T-helper 1 cell treated with Interleukin-12 subunit alpha and Interleukin-12 subunit beta and Interleukin-4 antibody, amounts not matched to agents 30 ng/mL and 1 ng/mL, for 36 hours (primary cell): ENCODE results near the gene IDS. TPM values are rescaled to one million over a fixed set of nuclear protein-coding genes. Genes with fewer than 3 reads are reported as not detected.

ENCODE experiments used
- intact Hi-C: fragments of 100-400 bp; cut with micrococcal nuclease; formaldehyde crosslinking; loops from one replicate; pipeline ENCODE4 v1.15.1; 2024
- total RNA-seq: library from RNA; stranded (reverse); gene quantifications from 2 replicates; pipeline ENCODE4 v1.2.3, GENCODE V29; 2022

The IDS gene
- total RNA-seq, 1 donor from 2014 or later = 96.6 TPM

DNA sequence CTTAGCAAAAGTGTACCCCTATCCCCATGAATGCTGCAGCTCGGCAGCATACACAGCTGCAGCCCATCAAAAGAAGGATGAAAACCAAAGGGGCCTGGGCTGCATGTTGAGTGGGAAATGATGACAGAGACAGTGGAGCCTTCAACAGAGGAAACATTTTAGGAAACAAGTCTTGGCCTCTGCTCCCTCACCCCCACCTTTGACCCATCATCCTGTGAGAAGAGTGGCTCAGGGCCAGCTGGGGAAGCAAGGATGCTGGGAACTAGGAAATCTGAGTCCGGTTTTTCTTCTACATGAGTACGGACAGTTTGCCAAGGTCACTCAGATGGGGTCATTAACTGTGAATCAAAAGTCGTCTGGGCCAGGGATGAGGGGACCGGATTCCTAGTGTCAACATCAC lies 37.2 kb downstream of the IDS start:
- intact Hi-C loops = no loop called here

- intact Hi-C loops = no loop called here
Observed at GRCh38 chrX:149467461-149467860, 37.6 kb downstream of the IDS start.

DNA sequence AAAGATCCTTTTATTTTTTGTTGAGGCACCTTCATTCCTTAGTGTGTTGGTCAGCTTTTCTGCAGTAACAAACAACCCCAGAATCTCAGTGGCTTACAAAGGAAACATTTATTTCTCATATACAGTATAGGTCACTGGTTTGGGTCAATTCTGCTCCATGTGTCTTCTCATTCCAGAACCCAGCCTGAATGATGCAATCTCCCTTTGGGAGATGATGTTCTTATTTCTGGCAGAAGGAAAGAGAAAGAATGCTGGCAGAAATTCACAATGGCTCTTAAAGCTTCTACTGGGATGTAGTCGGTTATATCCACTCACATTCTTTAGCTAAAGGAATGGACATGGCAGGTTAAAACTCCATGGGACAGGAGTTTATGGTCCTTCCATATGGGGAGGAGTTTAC lies 42.3 kb downstream of the IDS start:
- intact Hi-C loops = no loop called here

- intact Hi-C loops = no loop called here
Observed at GRCh38 chrX:149461746-149462145, 43.4 kb downstream of the IDS start.

DNA sequence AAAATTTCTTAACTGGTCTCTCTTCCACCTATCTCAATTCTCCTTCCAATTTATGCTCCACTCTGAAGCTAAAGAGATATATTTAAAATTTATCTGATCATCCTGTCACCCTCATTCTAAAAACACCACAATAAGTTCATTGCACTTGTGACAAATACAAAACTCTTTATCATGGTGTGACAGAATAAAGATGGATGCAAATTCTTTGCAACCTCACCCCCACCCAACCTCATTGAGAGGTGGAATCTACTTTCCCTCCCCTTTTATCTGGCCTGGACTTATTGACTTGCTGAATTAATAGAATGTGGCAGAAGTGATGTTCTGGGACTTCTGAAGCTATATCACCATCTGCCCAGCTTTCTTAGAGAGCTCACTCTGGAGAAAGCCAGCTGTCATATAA lies 46.5 kb downstream of the IDS start:
- intact Hi-C loops = no loop called here

GRCh38 chrX:149456476-149457245 lies 48.4 kb downstream of the IDS start:
- intact Hi-C loops = no loop called here

GRCh38 chrX:149455934-149456333 lies 49.2 kb downstream of the IDS start:
- intact Hi-C loops = no loop called here

DNA sequence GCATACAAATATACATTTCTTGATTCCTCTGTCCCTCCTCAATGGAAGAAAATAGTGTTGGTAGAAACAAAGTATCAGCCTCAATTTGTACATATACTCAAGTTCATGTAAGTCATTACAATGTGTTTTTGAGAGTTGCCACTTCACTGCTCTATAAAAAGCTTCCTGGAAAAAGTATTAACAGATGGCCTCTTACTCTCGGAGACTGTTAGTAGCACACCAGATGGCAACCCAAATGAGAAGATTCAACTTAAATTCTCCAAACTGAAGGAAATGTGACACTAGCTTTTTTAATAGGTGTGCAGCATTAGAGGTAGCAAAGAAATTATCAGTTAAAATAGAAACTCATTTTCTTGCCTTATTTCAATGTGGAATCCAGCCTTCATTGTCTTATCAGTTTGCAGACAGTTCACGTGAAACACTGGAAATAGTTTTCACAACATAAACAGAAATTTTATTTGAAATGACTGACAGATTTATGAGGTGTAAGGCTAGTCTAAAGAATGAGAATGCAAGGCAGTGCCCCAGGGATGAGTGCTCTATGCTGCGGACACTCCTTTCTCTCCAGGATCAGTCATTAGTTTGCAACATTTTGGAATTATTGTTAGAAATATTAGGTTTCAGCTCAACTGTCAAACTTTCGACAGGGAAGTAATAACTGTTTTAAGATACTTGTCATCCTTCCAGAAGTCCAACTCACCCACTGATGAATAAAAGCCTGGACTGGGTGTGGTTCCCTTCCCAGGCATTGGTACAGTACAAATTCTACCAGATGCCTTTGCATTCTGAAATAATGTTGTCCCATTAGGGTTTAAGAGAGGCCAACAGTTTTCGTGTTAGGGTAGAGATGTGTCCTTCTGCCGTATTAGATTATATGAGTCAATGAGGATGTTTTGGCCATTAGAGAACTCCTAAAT lies 50.9 kb downstream of the IDS start:
- intact Hi-C loops = no loop called here

- intact Hi-C loops = no loop called here
Observed at GRCh38 chrX:149453030-149453429, 52.1 kb downstream of the IDS start.

- intact Hi-C loops = no loop called here
Observed at GRCh38 chrX:149433451-149433850, 71.7 kb downstream of the IDS start.

DNA sequence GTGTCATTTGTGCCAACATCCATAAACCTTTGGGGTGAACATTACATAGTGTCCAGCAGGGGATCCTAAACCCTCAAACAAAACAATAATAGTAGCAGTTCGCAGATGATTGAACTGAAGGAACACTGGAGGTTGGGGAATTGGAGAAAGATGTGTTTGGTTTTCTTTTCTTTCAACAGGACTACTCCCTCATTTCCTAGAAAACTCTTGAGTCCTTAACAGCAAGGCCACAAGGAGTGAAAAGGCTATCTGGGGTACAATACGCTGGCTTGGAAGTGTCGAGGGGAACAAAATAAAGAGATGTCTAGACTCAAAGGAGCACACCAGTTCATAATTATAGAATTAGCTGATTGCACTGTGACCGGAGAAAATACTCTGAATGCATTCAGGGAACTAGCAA lies 72.1 kb downstream of the IDS start:
- intact Hi-C loops = no loop called here

Other genes starting within 250 kb of the IDS start
- 43.2 and 44.6 TPM in 2 replicates for gene EOLA1, start 35.7 kb upstream of the IDS start, total RNA-seq
- not detected in 2 replicates for gene HSFX3, start 44.6 kb upstream of the IDS start, total RNA-seq
- not detected in 2 replicates for gene MAGEA9B, start 82.2 kb upstream of the IDS start, total RNA-seq
- 0.59 TPM in 1 of 2 replicates, not detected in the other for gene HSFX2, start 90.0 kb upstream of the IDS start, total RNA-seq
- gene TMEM185A, start 126.5 kb upstream of the IDS start, total RNA-seq = 24.5 and 31.7 TPM in 2 replicates
- not detected in 2 replicates for gene MAGEA11, start 206.8 kb upstream of the IDS start, total RNA-seq